Smooth muscle cell (in vitro differentiated cells): ENCODE measurements around the gene FOXK2. TPM values are rescaled to one million over a fixed set of nuclear protein-coding genes. Genes with fewer than 3 reads are reported as not detected.
"Not testable (repeated sequence)": the region's sequence is repeated elsewhere in the genome, so short reads cannot be mapped to it uniquely, and the experiment has no call there.

Experiments used
- DNase-seq: peaks from one replicate; lab custom pipeline; 2025; ENCODE audit not compliant: unreplicated experiment; lab: John Stamatoyannopoulos, UW
- H2AFZ ChIP-seq: fragments of 200-600 bp; sonication (generic); 2 replicates; pipeline ENCODE4 v1.6.0; 2016; ENCODE audit warnings: antibody characterized with exemption, low read depth, mild to moderate bottlenecking
- H3F3A ChIP-seq: fragments of 200-600 bp; sonication (generic); 2 replicates; pipeline ENCODE4 v1.6.0; 2017; ENCODE audit warnings: antibody characterized with exemption, low read depth
- H3K27ac ChIP-seq: fragments of 200-600 bp; sonication (generic); 2 replicates; pipeline ENCODE4 v1.5.1; 2016; ENCODE audit warnings: low read depth, mild to moderate bottlenecking
- H3K27me3 ChIP-seq: fragments of 200-600 bp; sonication (generic); 2 replicates; pipeline ENCODE4 v1.6.1; 2016; ENCODE audit warnings: low read depth, mild to moderate bottlenecking
- H3K36me3 ChIP-seq: fragments of 200-600 bp; sonication (generic); 2 replicates; pipeline ENCODE4 v1.5.1; 2016; ENCODE audit warnings: low read depth
- H3K4me1 ChIP-seq: fragments of 200-600 bp; sonication (generic); 2 replicates; pipeline ENCODE4 v1.5.1; 2016; ENCODE audit warnings: low read depth
- H3K4me2 ChIP-seq: fragments of 200-600 bp; sonication (generic); 2 replicates; pipeline ENCODE4 v1.6.0; 2016; ENCODE audit warnings: mild to moderate bottlenecking
- H3K4me3 ChIP-seq: fragments of 200-600 bp; sonication (generic); 2 replicates; pipeline ENCODE4 v1.5.1; 2016; ENCODE audit warnings: mild to moderate bottlenecking
- H3K79me2 ChIP-seq: fragments of 200-600 bp; sonication (generic); 2 replicates; pipeline ENCODE4 v1.6.0; 2016; ENCODE audit warnings: low read depth, mild to moderate bottlenecking
- H3K9ac ChIP-seq: fragments of 200-600 bp; sonication (generic); 2 replicates; pipeline ENCODE4 v1.6.0; 2016; ENCODE audit warnings: low read depth
- H3K9me3 ChIP-seq: fragments of 200-600 bp; sonication (generic); replicated peaks from 2 replicates; pipeline ENCODE4 v1.5.1; 2016; ENCODE audit warnings: low read depth
- H4K20me1 ChIP-seq: fragments of 200-600 bp; sonication (generic); 2 replicates; pipeline ENCODE4 v1.6.0; 2016; ENCODE audit warnings: low read depth
- WGBS: methylation state at CpG from one replicate; pipeline ENCODE4 v1.1.7; 2016; ENCODE audit warnings: low lambda C conversion rate; 5-methylcytosine and 5-hydroxymethylcytosine counted together
- polyA plus RNA-seq: library from polyadenylated mRNA; unstranded; fragments of >200 nt; fragmentation: Nextera tagmentation; extraction: Ambion mirVana; gene quantifications from 2 replicates; pipeline ENCODE4 v1.2.1, GENCODE V29; 2016
- total RNA-seq: library from RNA; depleted of rRNA; stranded (reverse); fragments of >200 nt; gene quantifications from 2 replicates; pipeline ENCODE4 v1.2.3, GENCODE V29; 2014
- TF ChIP-seq, protein P1 (sequence below): fragments of 200-600 bp; sonication (generic); IDR thresholded peaks from 2 replicates; pipeline ENCODE4 v1.5.1; 2017; ENCODE audit warnings: borderline replicate concordance, mild to moderate bottlenecking, antibody characterized with exemption; ENCODE audit not compliant: insufficient read depth, poor library complexity, severe bottlenecking

FOXK2 gene
- total and polyA plus RNA-seq, 2 experiments from 2014 or later: 25.9 to 27.1 TPM

GRCh38 chr17:82503728-82504308, 15.7 kb upstream of the FOXK2 start:
- H3K9ac ChIP-seq: no peak overlapping the region
- no peak overlapping the region for H3K4me3 ChIP-seq
- H3K9me3 ChIP-seq: no peaks in the 10 kb centered on the region
- no peak overlapping the region for H3K4me2 ChIP-seq
- TF ChIP-seq, protein P1, sequence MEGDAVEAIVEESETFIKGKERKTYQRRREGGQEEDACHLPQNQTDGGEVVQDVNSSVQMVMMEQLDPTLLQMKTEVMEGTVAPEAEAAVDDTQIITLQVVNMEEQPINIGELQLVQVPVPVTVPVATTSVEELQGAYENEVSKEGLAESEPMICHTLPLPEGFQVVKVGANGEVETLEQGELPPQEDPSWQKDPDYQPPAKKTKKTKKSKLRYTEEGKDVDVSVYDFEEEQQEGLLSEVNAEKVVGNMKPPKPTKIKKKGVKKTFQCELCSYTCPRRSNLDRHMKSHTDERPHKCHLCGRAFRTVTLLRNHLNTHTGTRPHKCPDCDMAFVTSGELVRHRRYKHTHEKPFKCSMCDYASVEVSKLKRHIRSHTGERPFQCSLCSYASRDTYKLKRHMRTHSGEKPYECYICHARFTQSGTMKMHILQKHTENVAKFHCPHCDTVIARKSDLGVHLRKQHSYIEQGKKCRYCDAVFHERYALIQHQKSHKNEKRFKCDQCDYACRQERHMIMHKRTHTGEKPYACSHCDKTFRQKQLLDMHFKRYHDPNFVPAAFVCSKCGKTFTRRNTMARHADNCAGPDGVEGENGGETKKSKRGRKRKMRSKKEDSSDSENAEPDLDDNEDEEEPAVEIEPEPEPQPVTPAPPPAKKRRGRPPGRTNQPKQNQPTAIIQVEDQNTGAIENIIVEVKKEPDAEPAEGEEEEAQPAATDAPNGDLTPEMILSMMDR: no peak
- no peaks in the 10 kb centered on the region for H3K36me3 ChIP-seq
- H3K79me2 ChIP-seq: no peaks in the 10 kb centered on the region
- H3F3A ChIP-seq: no peaks in the 10 kb centered on the region
- H3K27me3 ChIP-seq: no peaks in the 10 kb centered on the region
- H4K20me1 ChIP-seq: no peaks in the 10 kb centered on the region
- no peak for DNase-seq
- no peaks in the 10 kb centered on the region for H3K4me1 ChIP-seq
- H3K27ac ChIP-seq: no peak overlapping the region
- no peak overlapping the region for H2AFZ ChIP-seq
- WGBS: 89% methylated on average over 21 of the region's 21 CpGs

- no peaks in the 10 kb centered on the region for H3K9me3 ChIP-seq
- H4K20me1 ChIP-seq: no peaks in the 10 kb centered on the region
- no peak overlapping the region for H3K27ac ChIP-seq
- no peak overlapping the region for H3K9ac ChIP-seq
- H2AFZ ChIP-seq: no peak overlapping the region
- no peaks in the 10 kb centered on the region for H3K27me3 ChIP-seq
- H3F3A ChIP-seq: no peaks in the 10 kb centered on the region
- TF ChIP-seq, protein P1: no peak
- no peak for DNase-seq
- no peaks in the 10 kb centered on the region for H3K4me1 ChIP-seq
- 95% methylated on average over 6 of the region's 6 CpGs for WGBS
- no peak overlapping the region for H3K4me3 ChIP-seq
- no peak overlapping the region for H3K4me2 ChIP-seq
- no peaks in the 10 kb centered on the region for H3K36me3 ChIP-seq
- no peaks in the 10 kb centered on the region for H3K79me2 ChIP-seq
These were observed 14.2 kb upstream of the FOXK2 start for GRCh38 chr17:82505296-82505695.

- WGBS: 70% methylated on average over 7 of the region's 7 CpGs
- not testable (repeated sequence) for DNase-seq, H4K20me1 ChIP-seq, H3K9me3 ChIP-seq, H3K27me3 ChIP-seq, H3K79me2 ChIP-seq, H3K9ac ChIP-seq, H3K4me1 ChIP-seq, H3K36me3 ChIP-seq, H2AFZ ChIP-seq, H3K4me3 ChIP-seq, H3K27ac ChIP-seq, H3K4me2 ChIP-seq, H3F3A ChIP-seq
These were observed 13.1 kb upstream of the FOXK2 start for GRCh38 chr17:82506402-82506801.

GRCh38 chr17:82507631-82508175, 11.8 kb upstream of the FOXK2 start:
- Histone ChIP-seq H3K9me3 (no peaks in the 10 kb centered on the region), H2AFZ (no peak overlapping the region), H3K27me3 (no peaks in the 10 kb centered on the region), H3F3A (no peaks in the 10 kb centered on the region), H3K4me2 (no peak overlapping the region), H4K20me1 (no peaks in the 10 kb centered on the region), H3K9ac (no peak overlapping the region), H3K4me1 (no peaks in the 10 kb centered on the region), H3K4me3 (no peak overlapping the region), H3K27ac (no peak overlapping the region), H3K36me3 (no peaks in the 10 kb centered on the region), H3K79me2 (no peaks in the 10 kb centered on the region)
- no peak for DNase-seq
- WGBS: 90% methylated on average over 7 of the region's 7 CpGs
- TF ChIP-seq, protein P1: no peak

GRCh38 chr17:82511642-82512041, 7.9 kb upstream of the FOXK2 start:
- H3K27me3 ChIP-seq: not testable (repeated sequence)

DNA sequence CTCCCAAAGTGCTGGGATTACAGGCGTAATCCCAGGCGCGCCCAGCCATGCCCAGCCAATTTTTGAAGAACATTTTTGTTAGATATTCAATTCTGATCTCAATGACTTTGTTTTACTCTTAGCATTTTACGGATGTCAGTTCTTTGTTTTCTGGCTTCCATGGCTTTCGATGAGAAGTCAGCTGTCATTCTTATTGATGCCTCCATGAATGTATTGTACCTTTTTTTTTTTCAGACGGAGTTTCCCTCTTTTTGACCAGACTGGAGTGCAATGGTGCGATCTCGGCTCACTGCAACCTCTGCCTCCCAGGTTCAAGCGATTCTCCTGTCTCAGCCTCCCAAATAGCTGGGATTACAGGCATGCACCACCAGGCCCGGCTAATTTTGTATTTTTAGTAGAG, 5.7 kb upstream of the FOXK2 start:
- H3K36me3 ChIP-seq, H3K27me3 ChIP-seq, H2AFZ ChIP-seq, H3K9ac ChIP-seq, H3K9me3 ChIP-seq, H3K79me2 ChIP-seq, H3K27ac ChIP-seq, H3K4me1 ChIP-seq, H3F3A ChIP-seq, H3K4me2 ChIP-seq, H4K20me1 ChIP-seq, DNase-seq, H3K4me3 ChIP-seq: not testable (repeated sequence)
- WGBS: 97% methylated on average over 10 of the region's 10 CpGs

More at GRCh38 chr17:82511642-82512041, 7.9 kb upstream of the FOXK2 start:
- not testable (repeated sequence) for H3K4me2 ChIP-seq, H2AFZ ChIP-seq, H3F3A ChIP-seq, H3K9me3 ChIP-seq, H3K9ac ChIP-seq, H4K20me1 ChIP-seq, H3K4me1 ChIP-seq, DNase-seq, H3K79me2 ChIP-seq, H3K36me3 ChIP-seq, H3K27ac ChIP-seq, H3K4me3 ChIP-seq
- WGBS: 90% methylated on average over 5 of the region's 5 CpGs
